H1 (cell line): ENCODE results near the gene LAP3. TPM values are rescaled to one million over a fixed set of nuclear protein-coding genes. Genes with fewer than 3 reads are reported as not detected.

Experiments
- CTCF ChIA-PET: fragments of 300-600 bp; sonication (Branson Sonifier 250); formaldehyde crosslinking; loops from one replicate; lab custom pipeline; 2021; ENCODE audit not compliant: partially characterized antibody; lab: Charles Lee
- POLR2A ChIA-PET: fragments of 300-600 bp; sonication (Branson Sonifier 250); formaldehyde crosslinking; loops from one replicate; lab custom pipeline; 2021; ENCODE audit warnings: inconsistent platforms; ENCODE audit not compliant: partially characterized antibody; lab: Charles Lee
- DNase-seq, 2 experiments: peaks; one replicate each; pipeline versions ENCODE4 v3.0.0 to v3.0.0-alpha.2; 2010 to 2022; ENCODE audit warnings: low spot score in 2 of 2, low read depth in 1 of 2, mixed read lengths in 1 of 2
- FAIRE-seq: peaks from 2 replicates; lab custom pipeline; 2011; peaks lifted over from hg19 to GRCh38; lab: Jason Lieb, UNC
- H2AFZ ChIP-seq: 2 replicates; pipeline ENCODE4 v1.8.1; 2012; ENCODE audit warnings: low read length, inconsistent platforms
- H2AK5ac ChIP-seq: 2 replicates; pipeline ENCODE4 v1.6.1; 2013; ENCODE audit warnings: low read depth, low read length
- H2BK120ac ChIP-seq: replicated peaks from 2 replicates; pipeline ENCODE3; 2013; ENCODE audit warnings: low read depth, low read length, inconsistent platforms
- H2BK12ac ChIP-seq: 2 replicates; pipeline ENCODE4 v1.6.1; 2013; ENCODE audit warnings: low read depth, low read length
- H2BK15ac ChIP-seq: 2 replicates; pipeline ENCODE4 v1.6.1; 2013; ENCODE audit warnings: low read length
- H2BK20ac ChIP-seq: 2 replicates; pipeline ENCODE4 v1.6.1; 2013; ENCODE audit warnings: low read length
- H2BK5ac ChIP-seq: 2 replicates; pipeline ENCODE4 v1.6.1; 2013; ENCODE audit warnings: low read depth, low read length
- H3K14ac ChIP-seq: 2 replicates; pipeline ENCODE4 v1.6.1; 2013; ENCODE audit warnings: inconsistent platforms; ENCODE audit not compliant: insufficient read length
- H3K18ac ChIP-seq: 2 replicates; pipeline ENCODE4 v1.6.1; 2013; ENCODE audit warnings: low read length; ENCODE audit errors: extremely low read depth
- H3K23ac ChIP-seq: 2 replicates; pipeline ENCODE4 v1.6.1; 2013; ENCODE audit warnings: inconsistent platforms; ENCODE audit not compliant: insufficient read length
- H3K23me2 ChIP-seq: 2 replicates; pipeline ENCODE4 v1.6.1; 2013; ENCODE audit warnings: low read depth, low read length
- H3K27ac ChIP-seq: 2 replicates; pipeline ENCODE4 v1.6.1; 2011; ENCODE audit warnings: low read depth, low read length, inconsistent platforms
- H3K27me3 ChIP-seq, 4 experiments: replicated peaks in 1 of 4; 1 replicate in 1 of 4; 2 replicates in 3 of 4; pipeline versions ENCODE4 v1.6.1 to v1.8.1; 2011 to 2013; ENCODE audit warnings: low read length in 3 of 4, mild to moderate bottlenecking in 3 of 4, inconsistent platforms in 2 of 4, mixed read lengths in 2 of 4, moderate library complexity in 1 of 4; ENCODE audit not compliant: control insufficient read depth in 3 of 4, insufficient read depth in 3 of 4; ENCODE audit errors: extremely low read depth in 1 of 4
- H3K36me3 ChIP-seq, 4 experiments: 2 replicates each; pipeline versions ENCODE4 v1.6.1 to v1.8.1; 2011 to 2013; ENCODE audit warnings: mild to moderate bottlenecking in 4 of 4, low read length in 3 of 4, moderate library complexity in 2 of 4, control low read depth in 1 of 4, inconsistent platforms in 1 of 4; ENCODE audit not compliant: insufficient read depth in 4 of 4, control insufficient read depth in 2 of 4
- H3K4ac ChIP-seq: replicated peaks from 2 replicates; pipeline ENCODE3; 2013; ENCODE audit warnings: low read length, low read depth, mixed read lengths, inconsistent platforms; ENCODE audit not compliant: insufficient read length
- H3K4me1 ChIP-seq, 4 experiments: replicated peaks in 1 of 4; 1 replicate in 1 of 4; 2 replicates in 3 of 4; pipeline versions ENCODE4 v1.6.1 to v1.8.1; 2011 to 2013; ENCODE audit warnings: low read length in 3 of 4, inconsistent platforms in 2 of 4, mixed read lengths in 1 of 4; ENCODE audit not compliant: insufficient read depth in 4 of 4, control insufficient read depth in 3 of 4
- H3K4me2 ChIP-seq, 2 experiments: 2 replicates each; pipeline versions ENCODE4 v1.6.1 to v1.8.1; 2011 to 2013; ENCODE audit warnings: low read depth in 2 of 2, low read length in 2 of 2, control low read depth in 1 of 2, inconsistent platforms in 1 of 2, mild to moderate bottlenecking in 1 of 2; ENCODE audit not compliant: insufficient read depth in 1 of 2
- H3K4me3 ChIP-seq, 4 experiments: fragments of 200-600, 300-600 bp in 1 of 4; sonication (generic), shearing (Covaris generic), sonication (Bioruptor Twin) in 1 of 4; 2 replicates each; pipeline versions ENCODE4 v1.5.1 to v1.8.1; 2011 to 2016; ENCODE audit warnings: low read length in 4 of 4, low read depth in 3 of 4, control low read depth in 2 of 4, inconsistent platforms in 2 of 4, mild to moderate bottlenecking in 2 of 4, mixed read lengths in 1 of 4, moderate library complexity in 1 of 4; ENCODE audit not compliant: insufficient read depth in 2 of 4; ENCODE audit errors: extremely low read depth in 1 of 4
- H3K56ac ChIP-seq: replicated peaks from 2 replicates; pipeline ENCODE3; 2013; ENCODE audit warnings: low read depth, mild to moderate bottlenecking, mixed read lengths, low read length, inconsistent platforms; ENCODE audit not compliant: insufficient read length
- H3K79me1 ChIP-seq: 2 replicates; pipeline ENCODE4 v1.6.1; 2013; ENCODE audit warnings: low read depth, low read length, control low read depth
- H3K79me2 ChIP-seq, 2 experiments: 2 replicates each; pipeline versions ENCODE4 v1.6.1 to v1.8.1; 2012 to 2013; ENCODE audit warnings: low read length in 2 of 2, mild to moderate bottlenecking in 2 of 2, inconsistent platforms in 1 of 2; ENCODE audit not compliant: insufficient read depth in 2 of 2, control insufficient read depth in 1 of 2
- H3K9ac ChIP-seq, 4 experiments: replicated peaks in 1 of 4; 1 replicate in 1 of 4; 2 replicates in 3 of 4; pipeline versions ENCODE4 v1.6.1 to v1.8.1; 2011 to 2013; ENCODE audit warnings: low read depth in 3 of 4, low read length in 3 of 4, control low read depth in 2 of 4, mild to moderate bottlenecking in 2 of 4, moderate library complexity in 2 of 4, inconsistent platforms in 1 of 4; ENCODE audit errors: extremely low read depth in 1 of 4
- H3K9me3 ChIP-seq, 2 experiments: 2 replicates each; pipeline versions ENCODE4 v1.6.1 to v1.8.1; 2012 to 2013; ENCODE audit warnings: mild to moderate bottlenecking in 2 of 2, moderate library complexity in 2 of 2, control low read depth in 1 of 2, inconsistent platforms in 1 of 2, low read depth in 1 of 2, low read length in 1 of 2, mixed read lengths in 1 of 2; ENCODE audit not compliant: insufficient read depth in 2 of 2
- H4K20me1 ChIP-seq, 2 experiments: replicated peaks in 1 of 2; 2 replicates each; pipeline versions ENCODE3 to v1.8.1; 2011 to 2013; ENCODE audit warnings: inconsistent platforms in 2 of 2, low read length in 2 of 2, mild to moderate bottlenecking in 1 of 2; ENCODE audit not compliant: insufficient read depth in 2 of 2, control insufficient read depth in 1 of 2
- H4K5ac ChIP-seq: 2 replicates; pipeline ENCODE4 v1.6.1; 2013; ENCODE audit warnings: low read length, low read depth, mixed read lengths, inconsistent platforms; ENCODE audit not compliant: insufficient read length
- H4K8ac ChIP-seq: 2 replicates; pipeline ENCODE4 v1.8.0; 2013; ENCODE audit warnings: mild to moderate bottlenecking, moderate library complexity, low read length, inconsistent platforms; ENCODE audit not compliant: insufficient read depth; ENCODE audit errors: extremely low read depth
- H4K91ac ChIP-seq: replicated peaks from 2 replicates; pipeline ENCODE3; 2013; ENCODE audit warnings: low read length, mixed read lengths, inconsistent platforms; ENCODE audit not compliant: insufficient read length
- ASH2L ChIP-seq: fragments of 200-600, 300-600 bp; sonication (generic); IDR thresholded peaks from one replicate; pipeline ENCODE4 v1.7.1; 2017; ENCODE audit warnings: low read length
- BCL11A ChIP-seq, 2 experiments: IDR thresholded peaks; one replicate each; pipeline ENCODE4 v1.6.1; 2011; ENCODE audit warnings: low read depth in 2 of 2, low read length in 2 of 2, mild to moderate bottlenecking in 2 of 2
- BRCA1 ChIP-seq: IDR thresholded peaks from 2 replicates; pipeline ENCODE4 v1.6.1; 2012; ENCODE audit warnings: low read depth, low read length, improper control_type of control experiment
- CHD2 ChIP-seq: IDR thresholded peaks from 2 replicates; pipeline ENCODE4 v1.6.1; 2012; ENCODE audit warnings: low read length, improper control_type of control experiment
- NRF1 ChIP-seq: IDR thresholded peaks from 2 replicates; pipeline ENCODE4 v1.6.1; 2011; ENCODE audit warnings: mild to moderate bottlenecking, low read depth, low read length, improper control_type of control experiment
- PHF8 ChIP-seq: fragments of 200-600 bp; sonication (generic); conservative IDR thresholded peaks from 2 replicates; pipeline ENCODE4 v1.7.1; 2012; ENCODE audit warnings: low read depth, mild to moderate bottlenecking, inconsistent platforms, low read length, moderate library complexity
- POLR2A ChIP-seq, 2 experiments: IDR thresholded peaks; 1 replicate in 1 of 2; 2 replicates in 1 of 2; pipeline ENCODE4 v1.6.1; 2011; ENCODE audit warnings: low read depth in 2 of 2, low read length in 2 of 2, mild to moderate bottlenecking in 2 of 2; ENCODE audit errors: control extremely low read depth in 1 of 2
- RAD21 ChIP-seq, 2 experiments: IDR thresholded peaks in 1 of 2; conservative IDR thresholded peaks in 1 of 2; 2 replicates each; pipeline ENCODE4 v1.6.1; 2011; ENCODE audit warnings: low read depth in 2 of 2, low read length in 2 of 2, improper control_type of control experiment in 1 of 2, inconsistent platforms in 1 of 2, mild to moderate bottlenecking in 1 of 2, moderate library complexity in 1 of 2
- RBBP5 ChIP-seq: IDR thresholded peaks from 2 replicates; pipeline ENCODE4 v1.7.1; 2012; ENCODE audit warnings: low read depth, mild to moderate bottlenecking, inconsistent platforms, low read length, moderate library complexity, borderline replicate concordance
- RFX5 ChIP-seq: IDR thresholded peaks from 2 replicates; pipeline ENCODE4 v1.6.1; 2011; ENCODE audit warnings: low read depth, low read length, improper control_type of control experiment, borderline replicate concordance
- TCF12 ChIP-seq: IDR thresholded peaks from 2 replicates; pipeline ENCODE4 v1.6.1; 2011; ENCODE audit warnings: low read depth, mild to moderate bottlenecking, low read length
- TEAD4 ChIP-seq: IDR thresholded peaks from 2 replicates; pipeline ENCODE4 v1.6.1; 2012; ENCODE audit warnings: low read depth, low read length, inconsistent platforms, mixed read lengths
- YY1 ChIP-seq: IDR thresholded peaks from 2 replicates; pipeline ENCODE4 v1.6.1; 2011; ENCODE audit warnings: low read depth, mild to moderate bottlenecking, low read length
- WGBS, 2 experiments: shearing (Covaris generic) in 1 of 2; methylation state at CpG; one replicate each; pipeline versions ENCODE4 v1.1.6 to v1.1.7; 2013 to 2015; ENCODE audit warnings: low lambda C conversion rate in 2 of 2, mixed read lengths in 2 of 2, inconsistent platforms in 1 of 2, low coverage in 1 of 2, missing lambda C conversion rate in 1 of 2; ENCODE audit not compliant: insufficient replicate concordance in 2 of 2, insufficient coverage in 1 of 2, insufficient read length in 1 of 2; ENCODE audit errors: extremely low coverage in 1 of 2, missing lambda C conversion rate in 1 of 2; 5-methylcytosine and 5-hydroxymethylcytosine counted together
- polyA plus RNA-seq, 7 experiments: library from polyadenylated mRNA; depleted of rRNA in 3 of 7; stranded (reverse) in 5 of 7; unstranded in 2 of 7; fragments of >200 nt in 5 of 7; fragments of 200-250 nt in 2 of 7; gene quantifications; 1 replicate in 5 of 7; 2 replicates in 1 of 7; 4 replicates in 1 of 7; pipeline versions ENCODE4 v1.2.1 to v1.2.3, GENCODE V29; 2011 to 2013; ENCODE audit warnings: missing spikeins in 2 of 7, mixed read lengths in 2 of 7
- total RNA-seq: library from RNA; stranded (reverse); fragmentation: NEBNext Ultra II Directional; extraction: Animal tissue kit (Norgen Biotek cat#: 25700); gene quantifications from 2 replicates; pipeline ENCODE4 v1.2.1, GENCODE V29; 2021

Gene LAP3
- total and polyA plus RNA-seq, 2 of the 8 experiments (the other 6 are each of a cell fraction or from before 2014, with no cell fraction given), result 28.3 to 50.9 TPM

DNA sequence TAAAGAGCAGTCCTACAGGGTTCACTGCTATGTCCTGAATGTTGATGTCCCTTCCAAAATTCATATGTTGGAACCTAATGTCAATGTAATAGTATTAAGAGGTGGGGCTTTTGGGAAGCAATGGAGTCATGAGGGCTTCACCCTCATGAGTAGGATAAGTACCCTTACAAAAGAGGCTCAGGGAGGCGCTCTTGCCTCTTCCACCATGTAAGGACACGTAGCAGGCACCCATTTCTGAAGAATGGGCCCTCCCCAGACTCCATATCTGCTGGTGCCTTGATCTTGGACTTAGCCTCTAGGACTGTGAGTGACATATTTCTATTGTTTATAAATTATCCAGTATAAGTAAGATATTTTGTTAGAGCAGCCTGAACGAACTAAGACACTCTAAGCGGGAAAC, 53.2 kb downstream of the LAP3 start:
- no peak overlapping the region for H2BK20ac ChIP-seq
- H3K79me2 ChIP-seq, result no peaks in the 10 kb centered on the region; a peak in 1 of 4 replicates
- H2BK15ac ChIP-seq, result no peak overlapping the region
- TF ChIP-seq PHF8, result no peak
- no peak for TF ChIP-seq TCF12
- no peak for TF ChIP-seq POLR2A (IDR thresholded peaks at IDR 0.05; ENCODE audit: control extremely low read depth in 1 of 2, low read depth in 2 of 2, low read length in 2 of 2)
- no peak for TF ChIP-seq CHD2
- no peak for TF ChIP-seq BCL11A (IDR thresholded peaks at IDR 0.05; ENCODE audit: low read depth in 2 of 2, low read length in 2 of 2)
- no peak for TF ChIP-seq ASH2L
- no peak for TF ChIP-seq RAD21 (IDR thresholded peaks at IDR 0.05 in 1 of 2, conservative IDR thresholded peaks at IDR 0.05 in 1 of 2; ENCODE audit: low read depth in 2 of 2, low read length in 2 of 2)
- TF ChIP-seq RFX5, result no peak
- TF ChIP-seq TEAD4, result no peak
- no peak for TF ChIP-seq RBBP5
- TF ChIP-seq BRCA1, result no peak
- no peak for TF ChIP-seq NRF1
- no peak for TF ChIP-seq YY1
- CTCF ChIA-PET, result interaction anchor here (0.8 kb wide), 1 partner anchor 15 kb away, joined by 3 read pairs; no protein-coding TSS in a partner anchor
- no peak overlapping the region for H2AFZ ChIP-seq
- H3K9me3 ChIP-seq, result no peaks in the 10 kb centered on the region
- H2BK120ac ChIP-seq, result no peak overlapping the region
- FAIRE-seq (no peak), DNase-seq (no peak)
- H2BK5ac ChIP-seq, result no peak overlapping the region
- 92% methylated on average over 4 of the region's 4 CpGs; no CpG with 5 or more reads in 1 of the 2 experiments for WGBS, 2 experiments
- H2AK5ac ChIP-seq, result no peak overlapping the region
- no peak overlapping the region for H3K9ac ChIP-seq
- no peak overlapping the region for H3K23ac ChIP-seq
- H3K4me3 ChIP-seq, result no peak overlapping the region
- peaks cover 4 to 8% of the 10 kb centered on the region in 2 experiments for H4K20me1 ChIP-seq
- no peak overlapping the region for H3K56ac ChIP-seq
- no peak overlapping the region for H3K4me2 ChIP-seq
- no peak overlapping the region for H3K27ac ChIP-seq
- peaks cover 3% of the 10 kb centered on the region; the same call in 1 of the 2 replicates for H3K79me1 ChIP-seq
- POLR2A ChIA-PET, result interaction anchor here (0.9 to 1.0 kb wide), 2 partner anchors 9 to 34 kb away, joined by 3 to 7 read pairs; no protein-coding TSS in a partner anchor
- no peak overlapping the region for H3K4ac ChIP-seq
- no peak overlapping the region for H3K18ac ChIP-seq
- no peaks in the 10 kb centered on the region for H3K23me2 ChIP-seq
- H4K8ac ChIP-seq, result no peak overlapping the region
- no peaks in the 10 kb centered on the region for H3K27me3 ChIP-seq
- H2BK12ac ChIP-seq, result no peak overlapping the region
- no peak overlapping the region for H4K5ac ChIP-seq
- no peak overlapping the region for H3K14ac ChIP-seq
- no peaks in the 10 kb centered on the region for H3K4me1 ChIP-seq
- peaks cover 27 to 89% (median 66%) of the 10 kb centered on the region in 4 experiments for H3K36me3 ChIP-seq
- no peak overlapping the region for H4K91ac ChIP-seq
